GM12865 (cell line): ENCODE results near the gene SPAAR.

ENCODE experiments used
- DNase-seq: peaks from one replicate; pipeline ENCODE4 v3.0.0; 2010; ENCODE audit warnings: low read depth
- H3K4me3 ChIP-seq: 2 replicates; pipeline ENCODE4 v1.5.1; 2011; ENCODE audit warnings: mild to moderate bottlenecking, low read depth, low read length, control low read depth
- CTCF ChIP-seq: IDR thresholded peaks from 2 replicates; pipeline ENCODE4 v1.5.1; 2011; ENCODE audit warnings: low read length, control low read depth, low read depth, inconsistent platforms; ENCODE audit not compliant: insufficient read depth; ENCODE audit errors: missing control alignments

The SPAAR gene

GRCh38 chr9:35867538-35867937 lies 41.8 kb upstream of the SPAAR start:
- no peak for DNase-seq
- no peak for TF ChIP-seq CTCF
- H3K4me3 ChIP-seq: no peak overlapping the region

- TF ChIP-seq CTCF: no peak
- DNase-seq: no peak
- H3K4me3 ChIP-seq: no peak overlapping the region
These were observed 40.4 kb upstream of the SPAAR start for GRCh38 chr9:35868933-35869332.

GRCh38 chr9:35869621-35870216 lies 39.6 kb upstream of the SPAAR start:
- no peak for TF ChIP-seq CTCF
- no peak overlapping the region for H3K4me3 ChIP-seq
- no peak for DNase-seq

- no peak for DNase-seq
- no peak within 1 kb of the TSS for H3K4me3 ChIP-seq
- TF ChIP-seq CTCF: no peak
These were observed 38.9 kb upstream of the SPAAR start, which contains the start of gene OR13J1 for GRCh38 chr9:35870351-35870923. Gene OR13J1, minus strand, starts transcription at chr9:35870401. Its CDS starts 0 bp downstream, at chr9:35870401.

GRCh38 chr9:35871545-35871944 lies 37.7 kb upstream of the SPAAR start:
- H3K4me3 ChIP-seq: no peak overlapping the region
- no peak for TF ChIP-seq CTCF
- no peak for DNase-seq

GRCh38 chr9:35872505-35872904 lies 36.8 kb upstream of the SPAAR start:
- no peak overlapping the region for H3K4me3 ChIP-seq
- no peak for DNase-seq
- TF ChIP-seq CTCF: no peak
